Ovary (tissue), 9 donors: ENCODE measurements around the gene CBX4. TPM values are rescaled to one million over a fixed set of nuclear protein-coding genes. Genes with fewer than 3 reads are reported as not detected.

ENCODE experiments used
- DNase-seq, 5 donors: peaks; one replicate each; pipeline ENCODE4 v3.0.0-alpha.2; 2019 to 2020
- H3K27ac ChIP-seq, 2 donors: fragments of 200-600 bp; one replicate each; pipeline versions ENCODE4 v1.5.1 to v1.8.0; 2019 to 2022
- H3K27me3 ChIP-seq: fragments of 200-600 bp; one replicate; pipeline ENCODE4 v1.8.0; 2022
- H3K36me3 ChIP-seq: fragments of 200-600 bp; sonication (generic); one replicate; pipeline ENCODE4 v1.5.1; 2019
- H3K4me1 ChIP-seq: one replicate; pipeline ENCODE4 v1.8.1; 2013; ENCODE audit warnings: mild to moderate bottlenecking, moderate library complexity; ENCODE audit not compliant: insufficient read depth
- H3K4me3 ChIP-seq: fragments of 200-600 bp; sonication (generic); one replicate; pipeline ENCODE4 v1.5.1; 2017
- H3K9me3 ChIP-seq, 2 donors: fragments of 200-600 bp in 1 of 2; sonication (generic) in 1 of 2; one replicate each; pipeline versions ENCODE4 v1.5.1 to v1.8.1; 2013 to 2019; ENCODE audit warnings: mild to moderate bottlenecking in 1 of 2, moderate library complexity in 1 of 2
- EP300 ChIP-seq: sonication (generic); formaldehyde crosslinking; IDR thresholded peaks from one replicate; pipeline ENCODE4 v1.6.1; 2017; ENCODE audit warnings: antibody characterized with exemption
- POLR2A ChIP-seq: fragments of 450-650 bp; IDR thresholded peaks from one replicate; pipeline ENCODE4 v1.6.1; 2017; ENCODE audit warnings: antibody characterized with exemption, mild to moderate bottlenecking, moderate library complexity
- WGBS, 3 donors: extraction: QIAGEN DNeasy Blood & Tissue Kit in 1 of 3; methylation state at CpG; one replicate each; pipeline versions ENCODE4 v1.1.5 to v1.1.7; 2013 to 2017; 5-methylcytosine and 5-hydroxymethylcytosine counted together
- intact Hi-C, 4 donors: fragments of 100-400 bp; cut with DNase I; formaldehyde crosslinking; loops; one replicate each; pipeline versions ENCODE4 v1.11.0 to v1.15.1; 2022 to 2023
- polyA plus RNA-seq, 2 donors: library from polyadenylated mRNA; stranded (reverse); fragments of 200-250 nt in 1 of 2; fragments of 350-450 nt in 1 of 2; fragmentation: Illumina TruSeq in 1 of 2; extraction: RNeasy Lipid Tissue Mini Kit (QIAGEN cat#74804) in 1 of 2; gene quantifications; one replicate each; pipeline ENCODE4 v1.2.3, GENCODE V29; 2013 to 2014
- total RNA-seq, 7 donors: library from RNA; depleted of rRNA in 2 of 7; stranded (reverse); fragments of >200 nt in 2 of 7; fragmentation: NEBNext Ultra II Directional in 3 of 7; extraction: Animal tissue kit (Norgen Biotek cat#: 25700) in 3 of 7; gene quantifications; one replicate each; pipeline versions ENCODE4 v1.1.0 to v1.2.4, GENCODE V29; 2016 to 2023
- TF ChIP-seq, protein P1 (sequence below), 3 donors: fragments of 450-650 bp in 2 of 3; fragments of 200-600 bp in 1 of 3; IDR thresholded peaks; one replicate each; pipeline versions ENCODE4 v1.5.1 to v1.8.0; 2016 to 2022; ENCODE audit warnings: antibody characterized with exemption in 3 of 3, mild to moderate bottlenecking in 1 of 3
- donor health status: DM: no; HTN: no; CAD: no; lungs with moderate emphysema.
- donor health status: DM: no; HTN: no; CAD: no.
- donor health status: Bipolar disorder and iron deficiency.
- donor health status: DM: yes; HTN: yes; CAD: no.
- donor health status: DM: no; HTN: no; CAD: no.
- donor health status: DM: yes; HTN: yes; CAD: no.

CBX4 gene
- total and polyA plus RNA-seq, 9 donors = 5.5 to 27.9 (median 16.0) TPM

GRCh38 chr17:79806863-79807720 lies 32.1 kb downstream of the CBX4 start:
- TF ChIP-seq POLR2A = no peak
- no peak for TF ChIP-seq EP300
- TF ChIP-seq, protein P1, sequence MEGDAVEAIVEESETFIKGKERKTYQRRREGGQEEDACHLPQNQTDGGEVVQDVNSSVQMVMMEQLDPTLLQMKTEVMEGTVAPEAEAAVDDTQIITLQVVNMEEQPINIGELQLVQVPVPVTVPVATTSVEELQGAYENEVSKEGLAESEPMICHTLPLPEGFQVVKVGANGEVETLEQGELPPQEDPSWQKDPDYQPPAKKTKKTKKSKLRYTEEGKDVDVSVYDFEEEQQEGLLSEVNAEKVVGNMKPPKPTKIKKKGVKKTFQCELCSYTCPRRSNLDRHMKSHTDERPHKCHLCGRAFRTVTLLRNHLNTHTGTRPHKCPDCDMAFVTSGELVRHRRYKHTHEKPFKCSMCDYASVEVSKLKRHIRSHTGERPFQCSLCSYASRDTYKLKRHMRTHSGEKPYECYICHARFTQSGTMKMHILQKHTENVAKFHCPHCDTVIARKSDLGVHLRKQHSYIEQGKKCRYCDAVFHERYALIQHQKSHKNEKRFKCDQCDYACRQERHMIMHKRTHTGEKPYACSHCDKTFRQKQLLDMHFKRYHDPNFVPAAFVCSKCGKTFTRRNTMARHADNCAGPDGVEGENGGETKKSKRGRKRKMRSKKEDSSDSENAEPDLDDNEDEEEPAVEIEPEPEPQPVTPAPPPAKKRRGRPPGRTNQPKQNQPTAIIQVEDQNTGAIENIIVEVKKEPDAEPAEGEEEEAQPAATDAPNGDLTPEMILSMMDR (IDR thresholded peaks at IDR 0.05) = no peak
- Histone ChIP-seq H3K4me1 (no peaks in the 10 kb centered on the region), H3K4me3 (no peak overlapping the region), H3K36me3 (no peaks in the 10 kb centered on the region), H3K27me3 (peaks cover 33% of the 10 kb centered on the region), H3K27ac (no peak overlapping the region), H3K9me3 (no peaks in the 10 kb centered on the region)
- 21 to 28% (median 22%) methylated on average over 13 of the region's 13 CpGs for WGBS, 3 donors
- intact Hi-C loops = no loop called here
- no peak for DNase-seq

DNA sequence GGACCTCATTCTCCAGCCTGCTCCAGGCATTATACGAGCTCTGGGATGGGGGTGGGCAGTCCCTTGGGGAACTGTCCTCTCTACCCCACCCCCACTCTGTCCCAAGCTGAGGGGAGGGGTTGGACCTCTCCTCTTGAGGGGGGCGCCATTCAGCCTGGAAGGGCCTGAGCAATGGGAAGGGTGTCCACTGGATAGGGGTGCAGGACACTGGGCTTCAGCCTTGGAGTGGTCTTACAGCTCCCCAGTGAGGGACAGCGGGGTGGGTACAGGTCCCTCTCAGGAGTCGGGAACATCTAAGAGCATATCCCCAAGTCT lies 32.8 kb downstream of the CBX4 start:
- Histone ChIP-seq H3K4me1 (no peaks in the 10 kb centered on the region), H3K36me3 (no peaks in the 10 kb centered on the region), H3K27me3 (peaks cover 32% of the 10 kb centered on the region), H3K27ac (no peak overlapping the region), H3K4me3 (no peak overlapping the region), H3K9me3 (no peaks in the 10 kb centered on the region)
- intact Hi-C loops = no loop called here
- TF ChIP-seq POLR2A = no peak
- TF ChIP-seq, protein P1 (IDR thresholded peaks at IDR 0.05) = no peak
- no peak for TF ChIP-seq EP300
- 14 to 25% (median 20%) methylated on average over 4 of the region's 4 CpGs for WGBS, 3 donors
- no peak for DNase-seq

GRCh38 chr17:79804856-79805696 lies 34.2 kb downstream of the CBX4 start:
- Histone ChIP-seq H3K27ac (no peak overlapping the region), H3K36me3 (no peaks in the 10 kb centered on the region), H3K4me3 (no peak overlapping the region), H3K4me1 (no peaks in the 10 kb centered on the region), H3K27me3 (peaks cover 34% of the 10 kb centered on the region), H3K9me3 (no peaks in the 10 kb centered on the region)
- intact Hi-C loops = no loop called here
- WGBS, 3 donors = 12 to 16% (median 13%) methylated on average over 22 of the region's 22 CpGs
- no peak for DNase-seq
- TF ChIP-seq, protein P1 (IDR thresholded peaks at IDR 0.05) = no peak
- TF ChIP-seq EP300 (no peak), POLR2A (no peak)

- no peak overlapping the region for H3K4me3 ChIP-seq
- no peaks in the 10 kb centered on the region for H3K9me3 ChIP-seq
- no peak for DNase-seq
- H3K27ac ChIP-seq = no peak overlapping the region
- no peaks in the 10 kb centered on the region for H3K36me3 ChIP-seq
- no peaks in the 10 kb centered on the region for H3K4me1 ChIP-seq
- TF ChIP-seq EP300 (no peak), POLR2A (no peak)
- TF ChIP-seq, protein P1 (IDR thresholded peaks at IDR 0.05) = no peak
- intact Hi-C loops = no loop called here
- WGBS, 3 donors = 2 to 3% (median 3%) methylated on average over 64 to 76 of the region's 76 CpGs
- H3K27me3 ChIP-seq = peaks cover 35% of the 10 kb centered on the region
Measured at GRCh38 chr17:79803997-79804855, 35.0 kb downstream of the CBX4 start.
